WTC11 (cell line): Measurements from ENCODE around the gene CACNB3.

ENCODE experiments used
- RELA ChIP-seq: sonication (generic); formaldehyde crosslinking; IDR thresholded peaks from 2 replicates; pipeline ENCODE4 v1.8.1; 2022; ENCODE audit warnings: missing genetic modification reagents, mild to moderate bottlenecking, borderline replicate concordance
- TF ChIP-seq, protein P1 (sequence below): sonication (generic); formaldehyde crosslinking; conservative IDR thresholded peaks from 2 replicates; pipeline ENCODE4 v1.8.1; 2022; ENCODE audit warnings: mild to moderate bottlenecking, missing genetic modification reagents
- TF ChIP-seq, protein P2 (sequence below): fragments of 200-600 bp; IDR thresholded peaks from 2 replicates; pipeline ENCODE4 v1.8.0; 2022; ENCODE audit warnings: antibody characterized with exemption
- TF ChIP-seq, protein P3 (sequence below): sonication (generic); formaldehyde crosslinking; IDR thresholded peaks from 2 replicates; pipeline ENCODE4 v1.8.0; 2022; ENCODE audit warnings: mild to moderate bottlenecking, missing genetic modification reagents

DNA sequence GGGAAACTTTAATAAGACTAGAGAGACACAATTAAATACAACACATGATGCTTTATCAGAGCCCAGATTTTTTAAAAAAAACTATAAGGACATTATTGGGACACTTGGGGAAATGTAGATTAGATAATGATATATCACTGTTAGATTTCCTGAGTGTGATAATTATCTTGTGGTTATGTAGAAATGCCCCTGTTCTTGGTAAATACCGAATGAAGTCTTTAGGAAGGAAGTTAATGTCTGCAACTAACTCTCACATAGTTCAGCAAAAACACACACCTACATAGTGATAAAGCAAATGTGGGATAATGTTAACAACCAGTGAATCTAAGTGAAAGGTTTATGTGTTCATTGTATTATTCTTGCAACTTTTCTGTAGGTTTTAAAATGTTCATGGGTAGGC is 14.6 kb upstream of the CACNB3 start:
- TF ChIP-seq, protein P1, sequence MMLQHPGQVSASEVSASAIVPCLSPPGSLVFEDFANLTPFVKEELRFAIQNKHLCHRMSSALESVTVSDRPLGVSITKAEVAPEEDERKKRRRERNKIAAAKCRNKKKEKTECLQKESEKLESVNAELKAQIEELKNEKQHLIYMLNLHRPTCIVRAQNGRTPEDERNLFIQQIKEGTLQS (CRISPR knock-in tag): no peak
- TF ChIP-seq, protein P2, sequence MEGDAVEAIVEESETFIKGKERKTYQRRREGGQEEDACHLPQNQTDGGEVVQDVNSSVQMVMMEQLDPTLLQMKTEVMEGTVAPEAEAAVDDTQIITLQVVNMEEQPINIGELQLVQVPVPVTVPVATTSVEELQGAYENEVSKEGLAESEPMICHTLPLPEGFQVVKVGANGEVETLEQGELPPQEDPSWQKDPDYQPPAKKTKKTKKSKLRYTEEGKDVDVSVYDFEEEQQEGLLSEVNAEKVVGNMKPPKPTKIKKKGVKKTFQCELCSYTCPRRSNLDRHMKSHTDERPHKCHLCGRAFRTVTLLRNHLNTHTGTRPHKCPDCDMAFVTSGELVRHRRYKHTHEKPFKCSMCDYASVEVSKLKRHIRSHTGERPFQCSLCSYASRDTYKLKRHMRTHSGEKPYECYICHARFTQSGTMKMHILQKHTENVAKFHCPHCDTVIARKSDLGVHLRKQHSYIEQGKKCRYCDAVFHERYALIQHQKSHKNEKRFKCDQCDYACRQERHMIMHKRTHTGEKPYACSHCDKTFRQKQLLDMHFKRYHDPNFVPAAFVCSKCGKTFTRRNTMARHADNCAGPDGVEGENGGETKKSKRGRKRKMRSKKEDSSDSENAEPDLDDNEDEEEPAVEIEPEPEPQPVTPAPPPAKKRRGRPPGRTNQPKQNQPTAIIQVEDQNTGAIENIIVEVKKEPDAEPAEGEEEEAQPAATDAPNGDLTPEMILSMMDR: no peak
- TF ChIP-seq, protein P3, sequence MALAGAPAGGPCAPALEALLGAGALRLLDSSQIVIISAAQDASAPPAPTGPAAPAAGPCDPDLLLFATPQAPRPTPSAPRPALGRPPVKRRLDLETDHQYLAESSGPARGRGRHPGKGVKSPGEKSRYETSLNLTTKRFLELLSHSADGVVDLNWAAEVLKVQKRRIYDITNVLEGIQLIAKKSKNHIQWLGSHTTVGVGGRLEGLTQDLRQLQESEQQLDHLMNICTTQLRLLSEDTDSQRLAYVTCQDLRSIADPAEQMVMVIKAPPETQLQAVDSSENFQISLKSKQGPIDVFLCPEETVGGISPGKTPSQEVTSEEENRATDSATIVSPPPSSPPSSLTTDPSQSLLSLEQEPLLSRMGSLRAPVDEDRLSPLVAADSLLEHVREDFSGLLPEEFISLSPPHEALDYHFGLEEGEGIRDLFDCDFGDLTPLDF (CRISPR knock-in tag): no peak
- no peak for TF ChIP-seq RELA
